Putamen (tissue), 1 donor: ENCODE data around the gene RSPRY1.
"Not testable (repeated sequence)": the region's sequence is repeated elsewhere in the genome, so short reads cannot be mapped to it uniquely, and the experiment has no call there.

Experiments
- DNase-seq: peaks from one replicate; pipeline ENCODE4 v3.0.0-alpha.2; 2016; ENCODE audit warnings: low spot score

RSPRY1 gene

DNA sequence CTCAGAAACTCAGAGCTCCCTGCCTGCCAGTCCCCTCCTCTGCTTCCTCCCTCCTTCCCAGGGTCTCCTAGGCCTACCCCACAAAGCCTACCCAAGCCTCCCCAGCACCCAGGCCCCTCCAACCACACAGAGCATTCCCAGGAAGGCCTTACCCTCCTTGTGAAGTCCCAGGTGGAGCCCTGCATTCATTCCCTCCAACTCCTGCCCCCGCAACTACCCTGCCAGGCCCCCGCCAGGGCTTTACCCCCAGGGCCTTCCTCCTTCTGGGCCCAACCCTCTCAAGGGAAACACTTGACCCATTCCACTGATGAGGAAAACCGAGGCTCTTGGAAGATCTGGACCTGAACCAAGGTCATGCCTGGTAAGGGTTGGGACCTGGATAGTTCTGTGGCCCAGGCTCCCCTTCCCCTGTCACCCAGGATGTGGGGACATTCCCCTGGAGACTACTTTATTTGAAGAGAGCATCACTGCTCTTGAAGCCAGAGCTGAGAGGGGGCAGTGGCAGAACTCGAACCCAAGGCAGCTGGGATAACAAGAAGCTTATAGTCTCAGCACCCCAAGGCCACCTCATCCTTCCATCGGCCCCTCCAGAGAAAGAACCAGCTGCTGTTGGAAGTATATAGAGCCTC lies 85.9 kb downstream of the RSPRY1 start:
- no peak for DNase-seq

DNA sequence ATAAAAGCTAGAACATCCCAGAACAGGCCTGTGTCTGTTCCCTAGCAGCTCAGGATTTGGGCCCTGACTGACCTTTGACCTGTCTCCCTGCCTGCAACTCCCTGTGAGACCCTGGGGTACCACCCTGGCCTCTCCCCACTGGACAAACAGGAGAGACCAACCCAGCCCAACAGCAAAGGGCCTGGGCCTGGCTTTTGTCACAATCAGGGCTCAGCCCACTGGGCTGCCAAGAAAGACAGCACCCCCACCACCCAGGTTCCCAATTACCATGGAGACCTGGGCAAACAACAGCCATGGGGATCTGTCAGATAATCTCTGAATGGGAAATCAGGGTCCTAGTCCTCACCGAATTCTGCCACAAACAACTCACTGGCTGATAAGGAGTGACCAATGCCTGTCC lies 87.2 kb downstream of the RSPRY1 start:
- no peak for DNase-seq

DNA sequence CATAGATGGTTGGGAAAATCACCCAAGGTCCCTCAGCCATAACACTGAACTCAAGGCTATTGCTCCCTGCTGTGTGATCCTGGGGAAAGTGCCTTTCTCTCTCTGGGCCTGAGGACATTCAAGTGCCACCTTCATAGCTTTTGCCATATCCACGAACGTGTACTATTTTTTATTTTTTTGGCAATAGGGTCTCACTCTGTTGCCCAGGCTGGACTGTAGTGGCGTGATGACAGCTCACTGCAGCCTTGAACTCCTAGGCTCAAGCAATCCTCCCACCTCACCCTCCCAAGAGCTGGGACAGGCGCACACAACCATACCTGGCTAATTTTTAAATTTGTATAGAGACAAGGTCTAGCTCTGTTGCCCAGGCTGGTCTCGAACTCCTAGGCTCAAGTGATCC lies 87.7 kb downstream of the RSPRY1 start:
- DNase-seq = no peak

DNA sequence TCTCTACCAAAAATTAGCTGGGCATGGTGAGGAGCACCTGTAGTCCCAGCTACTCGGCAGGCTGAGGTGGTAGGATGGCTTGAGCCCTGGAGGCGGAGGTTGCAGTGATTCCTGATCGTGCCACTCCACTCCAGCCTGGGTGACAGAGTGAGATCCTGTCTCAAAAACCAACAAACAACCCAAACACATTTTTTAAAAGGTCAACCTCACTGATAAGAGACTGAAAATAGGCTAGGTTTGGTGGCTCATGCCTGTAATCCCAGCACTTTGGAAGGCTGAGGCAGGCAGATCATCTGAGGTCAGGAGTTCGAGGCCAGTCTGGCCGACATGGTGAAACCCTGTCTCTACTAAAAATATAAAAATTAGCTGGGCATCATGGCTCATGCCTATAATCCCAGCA lies 89.8 kb downstream of the RSPRY1 start:
- DNase-seq = not testable (repeated sequence)

DNA sequence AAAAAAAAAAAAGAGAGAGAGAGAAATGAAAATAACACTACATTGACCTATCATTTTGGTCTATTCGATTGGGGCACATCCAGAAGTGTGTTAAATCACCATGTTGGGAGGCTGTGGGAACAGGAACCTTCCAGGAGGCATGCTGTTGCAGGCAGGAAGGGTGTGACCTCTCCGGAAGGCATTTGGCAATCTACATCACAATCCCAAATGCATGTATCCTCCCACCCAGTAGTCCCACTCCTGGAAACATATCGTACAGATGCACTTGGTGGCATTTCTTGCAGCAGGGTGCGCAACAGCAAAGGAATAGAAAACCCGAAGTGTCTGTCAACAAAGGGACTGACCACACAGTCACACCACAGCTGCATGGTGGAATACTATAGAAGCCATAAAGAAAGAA lies 90.5 kb downstream of the RSPRY1 start:
- no peak for DNase-seq

DNA sequence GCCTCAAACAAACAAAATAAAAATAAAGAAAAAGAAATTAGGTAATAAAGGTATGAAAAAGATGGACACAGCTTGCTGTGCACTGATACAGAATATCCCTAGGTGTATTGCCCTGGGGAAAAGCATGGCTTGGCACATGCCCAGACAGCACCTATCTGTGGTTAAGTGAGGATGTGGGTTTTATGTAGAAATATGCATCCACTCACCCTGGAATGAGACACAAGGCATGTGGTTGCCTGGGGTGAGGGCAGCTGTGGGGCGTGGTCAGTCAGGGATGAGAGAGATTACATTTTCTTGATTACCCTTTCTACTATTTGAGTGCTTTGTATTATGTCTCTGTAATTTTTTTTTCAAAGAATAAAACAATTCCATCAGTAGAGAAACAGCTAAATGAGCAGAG lies 91.5 kb downstream of the RSPRY1 start:
- DNase-seq = no peak

DNA sequence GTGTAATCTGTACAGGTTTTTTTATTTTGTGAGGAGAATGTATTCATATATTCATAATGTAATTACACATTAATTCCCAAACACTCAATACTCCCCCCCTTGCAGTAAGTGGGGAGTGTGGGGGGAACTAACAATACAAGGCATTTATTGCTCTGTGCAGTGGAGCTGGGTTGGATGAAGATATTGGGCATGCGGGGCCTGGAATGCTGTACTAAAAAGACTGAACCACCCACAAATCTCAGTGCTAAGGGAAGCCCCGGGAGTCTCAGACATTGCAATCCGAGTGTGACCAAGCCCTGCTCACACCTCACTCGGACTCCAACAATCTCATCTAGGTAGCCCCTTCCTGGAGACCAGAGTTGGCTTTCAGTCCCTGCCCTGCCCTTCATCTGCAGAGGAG lies 92.4 kb downstream of the RSPRY1 start:
- peak; percentile 87 for DNase-seq

DNA sequence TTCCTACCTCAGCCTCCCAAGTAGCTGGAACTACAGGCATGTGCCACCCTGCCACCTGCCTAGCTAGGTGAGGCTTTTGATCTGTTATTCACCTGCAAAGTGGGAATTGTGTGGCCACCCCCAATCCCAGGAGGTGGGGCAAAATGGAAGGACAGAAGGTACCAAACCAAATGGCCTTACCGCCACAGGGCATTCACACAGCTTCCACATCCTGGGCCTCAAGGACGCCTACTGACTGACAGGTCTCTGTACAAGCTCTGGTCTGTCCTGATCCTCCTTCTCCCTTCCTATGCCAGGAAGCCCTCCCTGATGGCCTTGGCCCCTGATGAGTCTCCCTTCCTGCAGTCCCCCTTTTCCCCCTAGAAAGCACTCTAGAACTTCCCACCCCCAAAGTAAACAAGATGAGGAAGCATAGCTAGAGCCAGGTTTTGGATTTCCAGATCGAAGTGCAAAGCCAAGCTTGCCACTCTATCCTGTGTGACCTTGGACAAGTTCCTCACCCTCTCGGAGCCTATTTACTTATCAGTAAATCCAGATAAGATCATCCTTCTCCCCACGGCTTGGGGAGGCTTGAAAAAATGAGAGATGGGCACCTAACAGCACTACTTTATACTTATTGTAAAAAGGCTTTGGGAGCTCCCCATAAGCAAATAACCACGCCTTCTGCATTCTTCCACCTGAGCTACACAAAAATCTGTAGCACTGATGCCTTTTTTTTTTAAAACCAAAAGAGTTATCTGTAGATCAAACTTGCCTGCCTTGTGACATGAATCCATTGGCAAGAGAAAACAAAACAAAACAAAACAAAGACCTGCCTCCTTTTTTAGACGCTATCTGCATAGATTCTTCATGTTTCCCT lies 93.9 kb downstream of the RSPRY1 start:
- DNase-seq = no peak

DNA sequence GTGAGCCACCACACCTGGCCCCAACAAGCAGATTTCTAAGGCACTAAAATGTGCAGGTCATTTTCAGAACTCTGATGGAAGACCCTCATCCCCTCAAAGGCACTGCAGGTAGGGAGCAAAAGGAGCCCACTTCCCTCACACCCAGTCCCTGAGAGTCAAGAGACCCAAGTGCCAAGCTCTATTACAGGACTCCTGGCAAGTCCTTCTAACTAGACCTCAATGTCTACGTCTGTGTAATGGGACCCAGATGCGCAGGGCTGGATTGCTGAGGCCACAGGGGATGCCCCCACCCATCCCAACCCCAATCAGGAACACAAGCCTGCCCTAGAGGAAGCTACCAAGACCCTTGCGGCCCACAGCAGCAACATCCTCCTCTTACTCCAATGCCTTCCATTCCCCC lies 95.7 kb downstream of the RSPRY1 start:
- DNase-seq = no peak

DNA sequence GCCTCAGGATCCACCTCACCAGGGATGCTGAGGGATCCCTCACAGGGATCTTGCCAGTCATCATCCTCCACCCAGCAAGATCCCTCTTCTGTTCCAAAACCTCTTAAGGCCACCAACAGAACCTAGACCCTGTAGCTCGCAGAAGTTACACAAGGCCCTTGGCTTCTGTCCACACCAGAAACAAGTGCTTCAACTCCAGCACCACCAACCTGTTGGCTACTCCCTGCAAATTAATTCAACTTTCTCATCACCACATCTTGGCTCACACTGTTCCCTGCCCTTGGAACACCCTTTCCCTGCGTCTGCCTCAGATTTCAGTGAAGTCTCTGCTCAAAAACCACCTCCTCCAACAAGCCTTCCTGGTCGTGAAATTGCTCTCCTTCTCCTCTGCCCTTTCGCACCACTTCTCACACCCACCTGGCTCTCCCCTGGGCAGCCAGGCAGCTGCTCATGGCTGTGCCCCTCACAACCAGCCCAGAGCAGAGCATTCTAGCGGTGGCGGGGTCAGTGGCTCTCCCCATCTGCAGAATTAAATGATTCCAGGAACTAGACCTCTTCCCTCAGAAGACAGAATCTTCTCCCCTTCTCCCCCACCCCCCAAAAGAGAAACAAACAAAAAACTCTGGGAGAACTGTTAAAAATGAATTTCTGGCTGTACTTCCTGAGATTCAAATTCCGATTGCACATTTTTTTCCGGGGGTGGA lies 96.5 kb downstream of the RSPRY1 start:
- no peak for DNase-seq

DNA sequence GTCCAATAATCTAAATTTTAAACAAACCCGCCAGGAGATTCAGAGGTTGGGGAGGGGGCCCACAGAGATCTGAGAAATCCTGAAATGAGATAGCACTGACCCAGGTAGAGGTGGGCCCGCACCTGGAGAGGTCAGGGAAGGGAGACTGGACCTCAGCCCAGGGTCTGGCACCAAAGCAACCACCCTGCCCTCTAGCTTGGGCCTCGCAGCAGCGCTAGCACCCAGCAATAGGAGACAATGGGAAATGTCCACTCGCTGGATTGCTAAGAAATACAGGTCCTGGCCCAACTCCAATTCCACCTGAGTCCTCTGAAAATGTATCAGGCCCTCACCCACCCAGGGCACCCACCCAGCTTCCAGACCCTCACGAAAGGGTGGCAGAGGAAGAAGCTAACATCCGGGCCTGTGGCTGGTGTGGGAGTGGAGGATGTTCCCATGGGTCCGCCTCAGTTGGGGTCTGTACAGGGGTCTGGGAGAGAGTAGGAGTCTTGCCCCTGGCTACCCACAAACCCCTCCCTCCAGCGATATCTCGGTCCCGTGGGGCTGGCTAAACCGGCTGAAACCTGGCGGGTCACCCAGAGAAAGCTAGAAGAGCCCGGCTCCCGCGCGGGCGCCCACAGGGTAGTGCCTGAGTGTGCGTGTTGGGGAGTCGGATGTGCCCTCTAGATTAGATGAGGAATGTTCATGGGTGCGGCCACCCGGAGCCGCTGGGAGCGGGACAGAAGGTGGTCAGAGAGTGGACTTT lies 97.3 kb downstream of the RSPRY1 start:
- no peak for DNase-seq

DNA sequence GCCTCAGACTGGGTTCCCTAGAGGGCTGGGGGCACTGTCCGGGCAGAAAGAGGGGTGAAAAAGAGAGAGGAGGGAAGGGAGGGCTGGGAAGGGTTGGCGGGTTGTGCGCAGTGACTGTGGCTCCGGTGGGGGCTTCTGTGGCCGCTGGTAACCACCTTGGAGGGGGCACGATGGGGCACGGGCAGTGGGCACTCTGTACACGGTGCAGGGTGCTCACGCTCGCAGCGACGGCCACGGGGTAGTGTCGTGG lies 97.8 kb downstream of the RSPRY1 start:
- no peak for DNase-seq

DNA sequence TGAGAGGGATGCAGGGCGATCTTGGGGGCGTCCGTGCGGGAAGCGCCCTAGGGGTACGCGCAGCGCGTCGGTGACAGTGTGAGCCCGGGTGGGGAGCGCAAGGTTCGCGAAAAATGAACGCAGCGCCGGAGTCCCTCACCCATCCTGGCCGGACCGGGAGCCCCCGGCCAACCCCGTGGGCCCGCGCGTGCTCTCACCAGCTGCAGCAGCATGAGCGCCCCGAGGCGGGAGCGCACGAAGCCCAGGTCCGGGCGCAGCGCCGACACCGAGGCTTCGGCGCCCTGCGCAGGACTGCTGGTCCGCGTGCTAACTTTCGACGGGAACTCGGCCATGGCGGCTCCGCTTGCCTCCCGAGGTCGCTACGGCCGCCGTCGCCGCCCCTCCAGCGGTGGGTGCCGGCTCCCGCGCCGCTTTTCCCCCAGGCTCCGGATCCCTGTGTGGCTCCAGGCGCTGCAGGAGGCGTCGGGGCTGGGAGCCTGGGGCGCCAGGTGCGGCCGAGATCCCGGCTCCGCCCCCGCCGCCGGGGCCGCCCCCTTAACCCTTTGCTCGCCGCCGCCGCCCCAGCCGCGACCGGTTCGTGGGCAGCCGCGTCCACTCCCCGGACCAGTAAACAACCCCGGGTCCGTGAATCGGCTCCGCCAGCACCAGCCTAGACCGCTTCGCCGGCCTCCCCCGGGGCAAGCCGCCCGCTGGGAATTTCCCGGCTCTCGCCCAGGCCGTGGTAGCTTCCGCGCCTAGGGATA lies 98.3 kb downstream of the RSPRY1 start, which contains the start of gene PLLP:
PLLP (minus strand) TSS at position 464 of the 743 bp plus-strand sequence; CDS start at position 332, 132 bp downstream.
- DNase-seq = peak; percentile 80

DNA sequence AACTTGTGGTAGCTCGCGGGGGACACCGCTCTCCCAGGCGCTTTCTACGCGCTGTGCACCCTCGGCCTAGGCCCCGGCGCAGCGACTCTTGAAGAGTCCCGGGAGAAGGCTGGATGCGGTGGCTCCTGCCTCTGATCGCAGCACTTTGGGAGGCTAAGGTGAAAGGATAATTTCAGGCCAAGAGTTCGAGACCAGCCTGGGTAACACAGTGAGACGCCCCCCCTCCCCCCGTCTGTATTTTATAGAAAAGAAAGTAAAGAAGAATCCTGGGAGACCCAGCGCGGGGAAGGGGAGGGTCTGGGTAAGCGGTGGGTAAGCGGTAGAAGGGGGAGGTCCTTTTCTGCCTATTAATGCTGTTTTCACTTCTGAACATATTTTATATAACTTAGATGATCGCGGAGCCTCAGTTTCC lies 98.8 kb downstream of the RSPRY1 start:
- no peak for DNase-seq

DNA sequence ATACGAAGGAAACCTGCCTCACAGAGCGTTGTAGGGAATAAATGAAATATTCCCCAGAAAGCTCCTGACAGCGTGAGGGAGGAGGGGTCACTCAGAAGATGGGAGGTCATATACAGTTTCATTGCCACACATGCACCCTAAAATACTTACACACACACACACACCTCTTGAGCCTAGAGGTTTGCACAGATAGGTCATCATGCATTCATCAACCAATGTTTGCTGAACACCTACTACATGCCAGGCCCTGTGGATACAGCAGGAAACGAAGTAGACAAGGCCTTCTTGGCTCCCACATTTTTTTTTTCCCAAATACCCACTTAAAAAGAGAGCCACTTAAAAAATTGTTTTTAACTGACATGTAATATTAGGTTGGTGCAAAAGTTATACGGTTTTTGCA lies 99.2 kb downstream of the RSPRY1 start:
- DNase-seq = no peak

DNA sequence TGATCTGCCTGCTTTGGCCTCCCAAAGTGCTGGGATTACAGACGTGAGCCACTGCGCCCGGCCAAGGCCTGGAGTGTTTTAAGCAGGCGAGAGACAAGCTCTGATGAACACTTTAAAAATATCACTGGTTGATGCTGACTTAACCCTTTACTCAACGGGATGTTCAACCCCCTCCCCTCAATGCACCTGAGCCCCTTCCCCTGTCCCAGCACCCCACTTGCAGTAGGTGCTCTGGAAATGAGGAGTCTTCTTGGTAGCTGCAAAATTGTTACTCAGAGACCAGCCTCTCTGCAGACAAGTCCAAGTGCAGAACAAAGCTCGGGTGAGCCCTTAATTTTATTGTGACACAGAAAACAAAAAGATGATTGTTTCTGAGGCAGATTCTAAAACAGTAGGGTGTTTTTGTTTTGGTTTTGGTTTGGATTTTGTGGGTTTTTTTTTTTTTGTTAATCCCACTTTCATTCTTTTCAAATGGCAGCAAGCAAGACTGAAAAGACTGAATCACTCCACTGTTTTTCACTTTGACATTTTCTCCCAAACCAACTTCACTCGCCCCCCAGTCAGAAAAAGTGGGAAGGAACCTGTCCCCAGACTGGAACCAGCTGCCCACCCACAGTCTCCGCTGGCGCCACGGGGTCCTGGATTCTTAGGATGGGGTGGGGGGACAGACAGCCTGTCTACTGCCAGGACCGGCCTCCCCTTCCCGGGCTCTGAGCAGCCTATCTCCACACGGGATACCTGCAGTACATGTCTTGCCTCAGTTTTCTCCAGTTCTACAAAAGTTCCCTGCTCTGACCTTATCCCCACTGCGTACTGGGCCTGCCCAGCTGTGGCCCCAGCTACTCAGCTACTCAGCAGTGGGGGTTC lies 103.5 kb downstream of the RSPRY1 start:
- peak; percentile 84 for DNase-seq
